ENCODE data around the gene LHFPL3.

Gene LHFPL3

GRCh38 chr7:104509874-104510273 lies 181.5 kb downstream of the LHFPL3 start:
- Histone ChIP-seq H3K4me3 (ENCODE audit: low read depth, low read length, poor library complexity, severe bottlenecking) (no peak overlapping the region), H3K9me2 (ENCODE audit: low read depth, low read length) (no peaks in the 10 kb centered on the region), H3K36me3 (ENCODE audit: insufficient read depth, low read length) (no peaks in the 10 kb centered on the region), H4K20me1 (ENCODE audit: insufficient read depth, low read length) (no peaks in the 10 kb centered on the region), H3K79me2 (ENCODE audit: insufficient read depth, low read length) (no peaks in the 10 kb centered on the region), H2AFZ (ENCODE audit: low read length) (no peak overlapping the region), H3K9me3 (ENCODE audit: low read length) (no peaks in the 10 kb centered on the region), H3F3A (ENCODE audit: insufficient read depth, low read length) (no peaks in the 10 kb centered on the region), H3K4me2 (ENCODE audit: low read length) (no peak overlapping the region), H3K27ac (ENCODE audit: low read depth, low read length, poor library complexity, severe bottlenecking) (no peak overlapping the region), H3K9ac (ENCODE audit: low read length) (no peak overlapping the region), H3K27me3 (ENCODE audit: insufficient read depth, low read length) (no peaks in the 10 kb centered on the region), H3K4me1 (ENCODE audit: insufficient read depth, low read length, severe bottlenecking) (no peaks in the 10 kb centered on the region)
- TF ChIP-seq EZH2 (IDR thresholded peaks at IDR 0.05; ENCODE audit: borderline replicate concordance, low read length) = no peak
- TF ChIP-seq, protein P1, sequence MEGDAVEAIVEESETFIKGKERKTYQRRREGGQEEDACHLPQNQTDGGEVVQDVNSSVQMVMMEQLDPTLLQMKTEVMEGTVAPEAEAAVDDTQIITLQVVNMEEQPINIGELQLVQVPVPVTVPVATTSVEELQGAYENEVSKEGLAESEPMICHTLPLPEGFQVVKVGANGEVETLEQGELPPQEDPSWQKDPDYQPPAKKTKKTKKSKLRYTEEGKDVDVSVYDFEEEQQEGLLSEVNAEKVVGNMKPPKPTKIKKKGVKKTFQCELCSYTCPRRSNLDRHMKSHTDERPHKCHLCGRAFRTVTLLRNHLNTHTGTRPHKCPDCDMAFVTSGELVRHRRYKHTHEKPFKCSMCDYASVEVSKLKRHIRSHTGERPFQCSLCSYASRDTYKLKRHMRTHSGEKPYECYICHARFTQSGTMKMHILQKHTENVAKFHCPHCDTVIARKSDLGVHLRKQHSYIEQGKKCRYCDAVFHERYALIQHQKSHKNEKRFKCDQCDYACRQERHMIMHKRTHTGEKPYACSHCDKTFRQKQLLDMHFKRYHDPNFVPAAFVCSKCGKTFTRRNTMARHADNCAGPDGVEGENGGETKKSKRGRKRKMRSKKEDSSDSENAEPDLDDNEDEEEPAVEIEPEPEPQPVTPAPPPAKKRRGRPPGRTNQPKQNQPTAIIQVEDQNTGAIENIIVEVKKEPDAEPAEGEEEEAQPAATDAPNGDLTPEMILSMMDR (IDR thresholded peaks at IDR 0.05; ENCODE audit: low read length) = no peak

DNA sequence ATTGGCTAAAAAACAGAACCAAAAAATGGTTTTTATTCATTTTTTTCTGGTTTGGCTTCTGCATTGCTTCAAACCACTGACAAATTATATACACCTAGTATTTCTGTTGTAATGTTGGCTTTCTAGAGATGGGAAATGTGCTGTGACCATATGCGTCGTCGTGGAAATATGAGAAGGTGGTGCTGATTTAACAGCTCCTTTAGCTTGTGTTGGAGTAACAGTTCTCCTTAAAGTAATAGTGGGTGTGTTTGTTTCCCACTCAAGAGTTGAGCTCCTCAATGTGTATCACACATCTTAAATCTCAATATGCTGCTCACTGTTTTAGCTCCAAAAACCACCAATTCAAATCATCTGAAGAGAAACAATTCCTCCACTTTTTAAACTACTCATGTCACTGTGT lies 196.4 kb downstream of the LHFPL3 start:
- no peaks in the 10 kb centered on the region for H3K27me3 ChIP-seq (ENCODE audit: insufficient read depth, low read length)
- H3K9ac ChIP-seq (ENCODE audit: low read length) = no peak overlapping the region
- no peak overlapping the region for H3K27ac ChIP-seq (ENCODE audit: low read depth, low read length, poor library complexity, severe bottlenecking)
- H3K36me3 ChIP-seq (ENCODE audit: insufficient read depth, low read length) = no peaks in the 10 kb centered on the region
- H3K4me2 ChIP-seq (ENCODE audit: low read length) = no peak overlapping the region
- no peak overlapping the region for H2AFZ ChIP-seq (ENCODE audit: low read length)
- no peaks in the 10 kb centered on the region for H3K79me2 ChIP-seq (ENCODE audit: insufficient read depth, low read length)
- H3K4me3 ChIP-seq (ENCODE audit: low read depth, low read length, poor library complexity, severe bottlenecking) = no peak overlapping the region
- no peaks in the 10 kb centered on the region for H3K4me1 ChIP-seq (ENCODE audit: insufficient read depth, low read length, severe bottlenecking)
- no peaks in the 10 kb centered on the region for H3K9me3 ChIP-seq (ENCODE audit: low read length)
- no peaks in the 10 kb centered on the region for H4K20me1 ChIP-seq (ENCODE audit: insufficient read depth, low read length)
- H3F3A ChIP-seq (ENCODE audit: insufficient read depth, low read length) = no peaks in the 10 kb centered on the region
- TF ChIP-seq, protein P1 (IDR thresholded peaks at IDR 0.05; ENCODE audit: low read length) = no peak
- TF ChIP-seq EZH2 (IDR thresholded peaks at IDR 0.05; ENCODE audit: borderline replicate concordance, low read length) = no peak
- H3K9me2 ChIP-seq (ENCODE audit: low read depth, low read length) = no peaks in the 10 kb centered on the region

GRCh38 chr7:104528142-104528541 lies 199.7 kb downstream of the LHFPL3 start:
- Histone ChIP-seq H3K9me2 (ENCODE audit: low read depth, low read length) (no peaks in the 10 kb centered on the region), H3F3A (ENCODE audit: insufficient read depth, low read length) (no peaks in the 10 kb centered on the region), H3K27me3 (ENCODE audit: insufficient read depth, low read length) (no peaks in the 10 kb centered on the region), H3K4me3 (ENCODE audit: low read depth, low read length, poor library complexity, severe bottlenecking) (no peak overlapping the region), H3K4me2 (ENCODE audit: low read length) (no peak overlapping the region), H3K79me2 (ENCODE audit: insufficient read depth, low read length) (no peaks in the 10 kb centered on the region), H3K4me1 (ENCODE audit: insufficient read depth, low read length, severe bottlenecking) (no peaks in the 10 kb centered on the region), H3K36me3 (ENCODE audit: insufficient read depth, low read length) (no peaks in the 10 kb centered on the region), H4K20me1 (ENCODE audit: insufficient read depth, low read length) (no peaks in the 10 kb centered on the region), H3K27ac (ENCODE audit: low read depth, low read length, poor library complexity, severe bottlenecking) (no peak overlapping the region), H2AFZ (ENCODE audit: low read length) (no peak overlapping the region), H3K9me3 (ENCODE audit: low read length) (no peaks in the 10 kb centered on the region), H3K9ac (ENCODE audit: low read length) (no peak overlapping the region)
- TF ChIP-seq, protein P1 (IDR thresholded peaks at IDR 0.05; ENCODE audit: low read length) = no peak
- TF ChIP-seq EZH2 (IDR thresholded peaks at IDR 0.05; ENCODE audit: borderline replicate concordance, low read length) = no peak

Data from OCI-LY1 (cell line).